B cell (primary cell): ENCODE data around the gene NAMPT. TPM values are rescaled to one million over a fixed set of nuclear protein-coding genes. Genes with fewer than 3 reads are reported as not detected.

Experiments used
- ATAC-seq: fragments of 200-7000 bp; cut with Tn5 transposase; one replicate; pipeline ENCODE4 v1.10.0; 2021; ENCODE audit warnings: low read depth, mild to moderate bottlenecking, moderate number of reproducible peaks, moderate library complexity
- CTCF ChIA-PET: fragments of 350-600 bp; sonication (Branson Sonifier 250); formaldehyde crosslinking; loops from one replicate; lab custom pipeline; 2021; ENCODE audit warnings: antibody characterized with exemption, inconsistent platforms; lab: Charles Lee
- POLR2A ChIA-PET: fragments of 350-600 bp; sonication (Branson Sonifier 250); formaldehyde crosslinking; loops from one replicate; lab custom pipeline; 2021; ENCODE audit warnings: antibody characterized with exemption; lab: Charles Lee
- DNase-seq: peaks from one replicate; pipeline ENCODE4 v3.0.0; 2013
- H2AFZ ChIP-seq: 2 replicates; pipeline ENCODE4 v1.6.1; 2012; ENCODE audit warnings: mild to moderate bottlenecking, low read depth, low read length; ENCODE audit not compliant: insufficient read depth, poor library complexity, severe bottlenecking
- H3K27ac ChIP-seq, 2 donors: 1 replicate in 1 of 2; 2 replicates in 1 of 2; pipeline ENCODE4 v1.5.1; 2012 to 2013; ENCODE audit warnings: low read length in 2 of 2, mild to moderate bottlenecking in 2 of 2, moderate library complexity in 1 of 2
- H3K27me3 ChIP-seq, 4 experiments: fragments of 200-600 bp in 1 of 4; sonication (generic) in 1 of 4; replicated peaks in 1 of 4; 1 replicate in 2 of 4; 2 replicates in 2 of 4; pipeline versions ENCODE4 v1.6.1 to v1.7.0; 2013 to 2016; ENCODE audit warnings: low read length in 3 of 4, mild to moderate bottlenecking in 2 of 4, mixed read lengths in 1 of 4, moderate library complexity in 1 of 4; ENCODE audit not compliant: insufficient read depth in 4 of 4, control insufficient read depth in 3 of 4; ENCODE audit errors: control extremely low read depth in 1 of 4
- H3K36me3 ChIP-seq, 2 experiments: replicated peaks in 1 of 2; 1 replicate in 1 of 2; 2 replicates in 1 of 2; pipeline versions ENCODE4 v1.6.1 to v1.7.1; 2013; ENCODE audit warnings: low read length in 1 of 2; ENCODE audit not compliant: insufficient read depth in 2 of 2, control insufficient read depth in 1 of 2; ENCODE audit errors: control extremely low read depth in 1 of 2, extremely low read depth in 1 of 2
- H3K4me1 ChIP-seq, 2 donors: fragments of 200-600 bp in 1 of 2; sonication (generic) in 1 of 2; 1 replicate in 1 of 2; 2 replicates in 1 of 2; pipeline versions ENCODE4 v1.5.1 to v1.6.1; 2013 to 2017; ENCODE audit warnings: low read length in 2 of 2; ENCODE audit not compliant: control insufficient read depth in 2 of 2, insufficient read depth in 2 of 2
- H3K4me2 ChIP-seq: replicated peaks from 2 replicates; pipeline ENCODE3; 2012; ENCODE audit warnings: mild to moderate bottlenecking, low read depth, low read length; ENCODE audit not compliant: poor library complexity, severe bottlenecking
- H3K4me3 ChIP-seq, 5 experiments: fragments of 200-600 bp in 1 of 5; sonication (generic) in 1 of 5; 1 replicate in 3 of 5; 2 replicates in 2 of 5; pipeline versions ENCODE4 v1.5.1 to v1.7.0; 2011 to 2016; ENCODE audit warnings: low read length in 4 of 5, mild to moderate bottlenecking in 4 of 5, low read depth in 2 of 5, control low read depth in 1 of 5, moderate library complexity in 1 of 5; ENCODE audit not compliant: insufficient read depth in 1 of 5; ENCODE audit errors: control extremely low read depth in 1 of 5, extremely low read depth in 1 of 5
- H3K79me2 ChIP-seq: fragments of 200-600 bp; sonication (generic); one replicate; pipeline ENCODE4 v1.6.0; 2016; ENCODE audit warnings: low read length; ENCODE audit not compliant: control insufficient read depth, insufficient read depth
- H3K9ac ChIP-seq: fragments of 200-600 bp; sonication (generic); 2 replicates; pipeline ENCODE4 v1.6.1; 2017; ENCODE audit warnings: mild to moderate bottlenecking, low read length, moderate library complexity
- H3K9me3 ChIP-seq, 3 donors: one replicate each; pipeline versions ENCODE4 v1.6.1 to v1.7.1; 2013; ENCODE audit warnings: low read length in 2 of 3; ENCODE audit not compliant: control insufficient read depth in 2 of 3, insufficient read depth in 1 of 3; ENCODE audit errors: control extremely low read depth in 1 of 3
- H4K20me1 ChIP-seq: 2 replicates; pipeline ENCODE4 v1.6.0; 2012; ENCODE audit warnings: mild to moderate bottlenecking, low read length; ENCODE audit not compliant: insufficient read depth, control insufficient read depth, poor library complexity, severe bottlenecking
- H3K27ac Mint-ChIP-seq: one replicate; pipeline ENCODE4 v1.8.0; 2021; ENCODE audit warnings: mixed read lengths
- H3K27me3 Mint-ChIP-seq: one replicate; pipeline ENCODE4 v1.8.0; 2021; ENCODE audit warnings: mixed read lengths
- H3K4me1 Mint-ChIP-seq: one replicate; pipeline ENCODE4 v1.8.0; 2021; ENCODE audit warnings: mixed read lengths
- H3K4me3 Mint-ChIP-seq: one replicate; pipeline ENCODE4 v1.8.0; 2021; ENCODE audit warnings: mixed read lengths
- H3K9me3 Mint-ChIP-seq: one replicate; pipeline ENCODE4 v1.8.0; 2022; ENCODE audit warnings: mixed read lengths; ENCODE audit not compliant: insufficient read depth
- CTCF ChIP-seq: fragments of 200-600 bp; IDR thresholded peaks from one replicate; pipeline ENCODE4 v1.8.0; 2022; ENCODE audit warnings: antibody characterized with exemption, mild to moderate bottlenecking
- EZH2 ChIP-seq: IDR thresholded peaks from 2 replicates; pipeline ENCODE4 v1.6.1; 2012; ENCODE audit warnings: borderline replicate concordance, low read depth, mild to moderate bottlenecking, moderate library complexity, low read length; ENCODE audit not compliant: insufficient read depth, poor library complexity, severe bottlenecking
- WGBS: methylation state at CpG from one replicate; pipeline ENCODE4 v1.1.5; 2013; ENCODE audit warnings: missing lambda C conversion rate; ENCODE audit not compliant: insufficient coverage; 5-methylcytosine and 5-hydroxymethylcytosine counted together
- intact Hi-C: fragments of 100-400 bp; cut with micrococcal nuclease; formaldehyde crosslinking; loops from one replicate; pipeline ENCODE4 v1.10.0; 2022
- polyA plus RNA-seq: library from polyadenylated mRNA; depleted of rRNA; stranded (reverse); fragments of >200 nt; gene quantifications from 2 replicates; pipeline ENCODE4 v1.2.3, GENCODE V29; 2012
- total RNA-seq, 2 donors: library from RNA; stranded (reverse); fragments of 120-200 nt in 1 of 2; gene quantifications; 1 replicate in 1 of 2; 2 replicates in 1 of 2; pipeline versions ENCODE4 v1.2.3 to v1.2.4, GENCODE V29; 2013 to 2022

The NAMPT gene
- total and polyA plus RNA-seq, 2 donors (not counting 1 experiment from before 2014, with no cell fraction given), result 11.6 to 48.8 TPM

- POLR2A ChIA-PET, result no interaction called here
- no peak overlapping the region for H3K27ac ChIP-seq
- no peaks in the 10 kb centered on the region for H3K27me3 ChIP-seq
- ATAC-seq (no peak), DNase-seq (no peak)
- H4K20me1 ChIP-seq, result peaks cover 37% of the 10 kb centered on the region
- peaks cover 0 to 13% of the 10 kb centered on the region in 2 donors for H3K4me1 ChIP-seq
- H2AFZ ChIP-seq, result no peak overlapping the region
- H3K27ac Mint-ChIP-seq, result no peak overlapping the region
- no peak for TF ChIP-seq EZH2
- TF ChIP-seq CTCF, result no peak
- no peaks in the 10 kb centered on the region for H3K9me3 ChIP-seq
- no peak overlapping the region for H3K4me2 ChIP-seq
- peaks cover 49% of the 10 kb centered on the region for H3K79me2 ChIP-seq
- H3K4me1 Mint-ChIP-seq, result peaks cover 33% of the 10 kb centered on the region
- peak overlapping the region in 1 of 5 experiments; percentile 63 for H3K4me3 ChIP-seq
- CTCF ChIA-PET, result interaction anchor here (1.5 kb wide), 1 partner anchor 102 kb away, joined by 6 read pairs; no protein-coding TSS in a partner anchor
- H3K4me3 Mint-ChIP-seq, result no peak overlapping the region
- no peak overlapping the region for H3K9ac ChIP-seq
- H3K36me3 ChIP-seq, result peaks cover 11 to 12% of the 10 kb centered on the region in 2 experiments
- no peaks in the 10 kb centered on the region for H3K27me3 Mint-ChIP-seq
- H3K9me3 Mint-ChIP-seq, result no peaks in the 10 kb centered on the region
- intact Hi-C loops, result no loop called here
- no CpG with 5 or more reads among the region's 2 CpGs for WGBS
Observed at GRCh38 chr7:106278695-106279094, 6.1 kb downstream of the NAMPT start.

DNA sequence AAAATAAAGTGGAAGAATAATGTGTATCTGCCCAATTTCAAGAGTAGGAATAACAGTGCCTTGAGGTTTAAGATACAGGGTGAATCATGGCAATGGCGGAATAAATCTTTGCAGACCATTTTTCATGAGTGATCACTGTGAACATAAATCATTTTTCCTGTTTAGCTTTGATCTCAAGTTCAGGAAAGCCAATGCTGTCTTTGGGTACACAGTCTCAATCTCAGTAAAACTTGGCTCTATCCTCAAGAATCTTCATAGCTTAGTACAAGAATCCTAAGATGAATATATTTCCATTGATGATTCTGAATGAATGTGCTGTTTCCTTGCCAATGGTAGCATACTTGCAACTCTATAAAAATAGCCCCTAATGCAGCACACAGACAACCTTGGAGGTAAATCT, 6.8 kb downstream of the NAMPT start:
- CTCF ChIA-PET, result no interaction called here
- Mint-ChIP-seq H3K27me3 (no peaks in the 10 kb centered on the region), H3K4me1 (peaks cover 30% of the 10 kb centered on the region), H3K4me3 (no peak overlapping the region), H3K9me3 (no peaks in the 10 kb centered on the region), H3K27ac (no peak overlapping the region)
- peak overlapping the region in 1 of 5 experiments; percentile 7 for H3K4me3 ChIP-seq
- H3K27me3 ChIP-seq, result no peaks in the 10 kb centered on the region
- no peak overlapping the region for H3K27ac ChIP-seq
- peaks cover 0 to 6% of the 10 kb centered on the region in 2 donors for H3K4me1 ChIP-seq
- H3K79me2 ChIP-seq, result peaks cover 43% of the 10 kb centered on the region
- H2AFZ ChIP-seq, result no peak overlapping the region
- no peak overlapping the region for H3K9ac ChIP-seq
- DNase-seq, result no peak
- TF ChIP-seq CTCF (no peak), EZH2 (no peak)
- no peak for ATAC-seq
- POLR2A ChIA-PET, result no interaction called here
- H3K36me3 ChIP-seq, result peaks cover 12 to 19% of the 10 kb centered on the region in 2 experiments
- peaks cover 37% of the 10 kb centered on the region for H4K20me1 ChIP-seq
- H3K4me2 ChIP-seq, result no peak overlapping the region
- 100% methylated on average over 1 of the region's 1 CpG for WGBS
- intact Hi-C loops, result no loop called here
- no peaks in the 10 kb centered on the region for H3K9me3 ChIP-seq
